Measurements from ENCODE around the gene APLP2. TPM values are rescaled to one million over a fixed set of nuclear protein-coding genes. Genes with fewer than 3 reads are reported as not detected.

APLP2 gene
- total RNA-seq, 1 experiment from 2014 or later, result 210 TPM

GRCh38 chr11:130024361-130024760, 45.3 kb upstream of the APLP2 start:
- H2AFZ ChIP-seq (ENCODE audit: low read depth, low read length, poor library complexity, severe bottlenecking), result no peak overlapping the region
- H3K27ac ChIP-seq (ENCODE audit: low read depth, low read length), result no peak overlapping the region
- no peaks in the 10 kb centered on the region for H3K9me2 ChIP-seq (ENCODE audit: insufficient read depth)
- H3K4me3 ChIP-seq (replicated peaks in 1 of 2; ENCODE audit: low read depth in 1 of 2, low read length in 2 of 2), result no peak overlapping the region
- no peak overlapping the region for H3K4me2 ChIP-seq (ENCODE audit: low read length)
- H4K20me1 ChIP-seq (ENCODE audit: insufficient read depth), result no peaks in the 10 kb centered on the region
- DNase-seq (ENCODE audit: low read depth, low spot score), result no peak
- no peaks in the 10 kb centered on the region for H3K79me2 ChIP-seq (ENCODE audit: insufficient read depth, low read length)
- ChIA-PET POLR2A (no interaction called here), CTCF (no interaction called here), RAD21 (ENCODE audit: low non-redundant PET in 1 of 2, low total read pairs in 2 of 2, uncharacterized antibody in 2 of 2, unreplicated experiment in 2 of 2) (no interaction called here)
- H3K27me3 ChIP-seq (ENCODE audit: insufficient read depth, low read length), result no peaks in the 10 kb centered on the region
- H3K4me1 ChIP-seq (ENCODE audit: control insufficient read depth in 1 of 2, insufficient read depth in 2 of 2, low read length in 2 of 2), result peaks cover 8 to 19% of the 10 kb centered on the region in 2 experiments
- no peaks in the 10 kb centered on the region for H3K9me3 ChIP-seq (ENCODE audit: control insufficient read depth in 1 of 2, insufficient read depth in 1 of 2, low read depth in 1 of 2, low read length in 2 of 2)
- no peak for ATAC-seq
- H3K36me3 ChIP-seq (ENCODE audit: control insufficient read depth in 1 of 2, insufficient read depth in 2 of 2, low read length in 2 of 2), result no peaks in the 10 kb centered on the region
- BruUV-seq (replicated peaks), result no TSS peak
- no peak overlapping the region for H3K9ac ChIP-seq (ENCODE audit: low read length)
- intact Hi-C loops (cut with micrococcal nuclease), result no loop called here
- TF ChIP-seq ZNF274 (IDR thresholded peaks at IDR 0.05; ENCODE audit: low read depth, low read length), result no peak
- TF ChIP-seq JUND (IDR thresholded peaks at IDR 0.05), result no peak
- no peak for TF ChIP-seq MAX (IDR thresholded peaks at IDR 0.05)
- no peak for TF ChIP-seq CTCF (IDR thresholded peaks at IDR 0.05 in 2 of 3, conservative IDR thresholded peaks at IDR 0.05 in 1 of 3; ENCODE audit: borderline replicate concordance in 1 of 3, insufficient read depth in 1 of 3, low read depth in 2 of 3, low read length in 2 of 3)
- TF ChIP-seq EZH2phosphoT487 (IDR thresholded peaks at IDR 0.05; ENCODE audit: borderline replicate concordance), result no peak
- TF ChIP-seq ATF3 (IDR thresholded peaks at IDR 0.05), result no peak
- no peak for TF ChIP-seq FOSL1 (IDR thresholded peaks at IDR 0.05; ENCODE audit: low read depth)
- no peak for TF ChIP-seq ZFX (IDR thresholded peaks at IDR 0.05)
- no peak for TF ChIP-seq SRF (IDR thresholded peaks at IDR 0.05; ENCODE audit: low read depth)
- no peak for TF ChIP-seq POLR2AphosphoS5 (IDR thresholded peaks at IDR 0.05; ENCODE audit: low read depth, low read length)
- no peak for TF ChIP-seq EGR1 (IDR thresholded peaks at IDR 0.05; ENCODE audit: low read depth)
- TF ChIP-seq POLR2A (IDR thresholded peaks at IDR 0.05; ENCODE audit: borderline replicate concordance, extremely low read depth, insufficient read depth, insufficient read length), result no peak
- TF ChIP-seq CBX3 (IDR thresholded peaks at IDR 0.05; ENCODE audit: low read depth), result no peak
- no peak for TF ChIP-seq SIN3A (IDR thresholded peaks at IDR 0.05; ENCODE audit: low read depth)
- TF ChIP-seq ELF1 (IDR thresholded peaks at IDR 0.05; ENCODE audit: borderline replicate concordance, low read depth), result no peak
- no peak for TF ChIP-seq TCF7L2 (IDR thresholded peaks at IDR 0.05; ENCODE audit: borderline replicate concordance, extremely low read depth, insufficient read depth, insufficient read length)
- TF ChIP-seq RAD21 (IDR thresholded peaks at IDR 0.05; ENCODE audit: low read depth), result no peak
- no peak for TF ChIP-seq CEBPB (IDR thresholded peaks at IDR 0.05; ENCODE audit: low read depth)
- TF ChIP-seq EZH2 (IDR thresholded peaks at IDR 0.05), result no peak
- no peak for TF ChIP-seq REST (IDR thresholded peaks at IDR 0.05; ENCODE audit: low read depth)
